ENCODE measurements around the gene RARB.

RARB gene

GRCh38 chr3:25448750-25449692, 21.0 kb downstream of the RARB start:
- Mint-ChIP-seq H3K4me3 (no peak overlapping the region), H3K9me3 (no peaks in the 10 kb centered on the region), H3K4me1 (ENCODE audit: low read depth) (no peaks in the 10 kb centered on the region), H3K27me3 (peaks cover 3% of the 10 kb centered on the region), H3K36me3 (ENCODE audit: low read depth) (no peaks in the 10 kb centered on the region), H3K27ac (no peak overlapping the region)
- DNase-seq = no peak

- Mint-ChIP-seq H3K27me3 (peaks cover 3% of the 10 kb centered on the region), H3K9me3 (no peaks in the 10 kb centered on the region), H3K4me1 (ENCODE audit: low read depth) (no peaks in the 10 kb centered on the region)
Observed at GRCh38 chr3:25449857-25450256, 21.8 kb downstream of the RARB start.

GRCh38 chr3:25452192-25452591, 24.1 kb downstream of the RARB start:
- no peaks in the 10 kb centered on the region for H3K36me3 Mint-ChIP-seq (ENCODE audit: low read depth)
- H3K9me3 Mint-ChIP-seq = no peaks in the 10 kb centered on the region
- H3K27ac Mint-ChIP-seq = no peak overlapping the region
- no peaks in the 10 kb centered on the region for H3K4me1 Mint-ChIP-seq (ENCODE audit: low read depth)
- no peak overlapping the region for H3K4me3 Mint-ChIP-seq
- DNase-seq = no peak
- H3K27me3 Mint-ChIP-seq = peaks cover 3% of the 10 kb centered on the region

More at GRCh38 chr3:25449857-25450256, 21.8 kb downstream of the RARB start:
- no peak overlapping the region for H3K27ac Mint-ChIP-seq
- DNase-seq = no peak
- no peak overlapping the region for H3K4me3 Mint-ChIP-seq
- no peaks in the 10 kb centered on the region for H3K36me3 Mint-ChIP-seq (ENCODE audit: low read depth)

- Mint-ChIP-seq H3K4me3 (no peak overlapping the region), H3K27me3 (peaks cover 3% of the 10 kb centered on the region), H3K36me3 (ENCODE audit: low read depth) (no peaks in the 10 kb centered on the region), H3K4me1 (ENCODE audit: low read depth) (no peaks in the 10 kb centered on the region), H3K27ac (no peak overlapping the region), H3K9me3 (no peaks in the 10 kb centered on the region)
- DNase-seq = no peak
Observed at GRCh38 chr3:25452740-25453139, 24.7 kb downstream of the RARB start.

- H3K4me1 Mint-ChIP-seq (ENCODE audit: low read depth) = no peaks in the 10 kb centered on the region
- no peak for DNase-seq
- H3K9me3 Mint-ChIP-seq = no peaks in the 10 kb centered on the region
- H3K27ac Mint-ChIP-seq = no peak overlapping the region
- no peak overlapping the region for H3K4me3 Mint-ChIP-seq
- no peaks in the 10 kb centered on the region for H3K36me3 Mint-ChIP-seq (ENCODE audit: low read depth)
- peaks cover 3% of the 10 kb centered on the region for H3K27me3 Mint-ChIP-seq
Observed at GRCh38 chr3:25453619-25454004, 25.5 kb downstream of the RARB start.

GRCh38 chr3:25454005-25454927, 26.2 kb downstream of the RARB start:
- Mint-ChIP-seq H3K9me3 (no peaks in the 10 kb centered on the region), H3K27me3 (peaks cover 3% of the 10 kb centered on the region), H3K4me3 (no peak overlapping the region), H3K36me3 (ENCODE audit: low read depth) (no peaks in the 10 kb centered on the region), H3K27ac (no peak overlapping the region), H3K4me1 (ENCODE audit: low read depth) (no peaks in the 10 kb centered on the region)
- DNase-seq = no peak

- Mint-ChIP-seq H3K36me3 (ENCODE audit: low read depth) (no peaks in the 10 kb centered on the region), H3K27me3 (no peaks in the 10 kb centered on the region), H3K27ac (no peak overlapping the region), H3K9me3 (no peaks in the 10 kb centered on the region), H3K4me1 (ENCODE audit: low read depth) (no peaks in the 10 kb centered on the region), H3K4me3 (no peak overlapping the region)
- DNase-seq = no peak
Observed at GRCh38 chr3:25455441-25456132, 27.5 kb downstream of the RARB start.

GRCh38 chr3:25456723-25457670, 28.9 kb downstream of the RARB start:
- Mint-ChIP-seq H3K4me1 (ENCODE audit: low read depth) (no peaks in the 10 kb centered on the region), H3K27me3 (no peaks in the 10 kb centered on the region), H3K27ac (no peak overlapping the region), H3K36me3 (ENCODE audit: low read depth) (no peaks in the 10 kb centered on the region), H3K4me3 (no peak overlapping the region), H3K9me3 (no peaks in the 10 kb centered on the region)
- DNase-seq = no peak

- Mint-ChIP-seq H3K4me3 (no peak overlapping the region), H3K27me3 (no peaks in the 10 kb centered on the region), H3K36me3 (ENCODE audit: low read depth) (no peaks in the 10 kb centered on the region), H3K9me3 (no peaks in the 10 kb centered on the region), H3K27ac (no peak overlapping the region), H3K4me1 (ENCODE audit: low read depth) (no peaks in the 10 kb centered on the region)
- no peak for DNase-seq
Observed at GRCh38 chr3:25457671-25458419, 29.8 kb downstream of the RARB start.

- no peak for DNase-seq
- Mint-ChIP-seq H3K36me3 (ENCODE audit: low read depth) (no peaks in the 10 kb centered on the region), H3K9me3 (no peaks in the 10 kb centered on the region), H3K4me3 (no peak overlapping the region), H3K4me1 (ENCODE audit: low read depth) (no peaks in the 10 kb centered on the region), H3K27me3 (no peaks in the 10 kb centered on the region), H3K27ac (no peak overlapping the region)
Observed at GRCh38 chr3:25458420-25458814, 30.4 kb downstream of the RARB start.

- Mint-ChIP-seq H3K27ac (no peak overlapping the region), H3K9me3 (no peaks in the 10 kb centered on the region), H3K27me3 (no peaks in the 10 kb centered on the region), H3K36me3 (ENCODE audit: low read depth) (no peaks in the 10 kb centered on the region), H3K4me3 (no peak overlapping the region), H3K4me1 (ENCODE audit: low read depth) (no peaks in the 10 kb centered on the region)
- DNase-seq = no peak
Observed at GRCh38 chr3:25460751-25461150, 32.7 kb downstream of the RARB start.

- Mint-ChIP-seq H3K27me3 (no peaks in the 10 kb centered on the region), H3K4me1 (ENCODE audit: low read depth) (no peaks in the 10 kb centered on the region), H3K27ac (no peak overlapping the region), H3K36me3 (ENCODE audit: low read depth) (no peaks in the 10 kb centered on the region), H3K9me3 (no peaks in the 10 kb centered on the region), H3K4me3 (no peak overlapping the region)
- DNase-seq = no peak
Observed at GRCh38 chr3:25461946-25462345, 33.9 kb downstream of the RARB start.

- H3K4me3 Mint-ChIP-seq = no peak overlapping the region
- H3K9me3 Mint-ChIP-seq = no peaks in the 10 kb centered on the region
- H3K27me3 Mint-ChIP-seq = no peaks in the 10 kb centered on the region
- no peaks in the 10 kb centered on the region for H3K4me1 Mint-ChIP-seq (ENCODE audit: low read depth)
- H3K27ac Mint-ChIP-seq = no peak overlapping the region
- H3K36me3 Mint-ChIP-seq (ENCODE audit: low read depth) = no peaks in the 10 kb centered on the region
- no peak for DNase-seq
Observed at GRCh38 chr3:25462495-25462894, 34.4 kb downstream of the RARB start.
